HL-60 (cell line): ENCODE data around the gene ZNF436.

ENCODE experiments used
- POLR2AphosphoS5 ChIP-seq: IDR thresholded peaks from 2 replicates; pipeline ENCODE4 v1.6.1; 2012; ENCODE audit warnings: low read depth
- SPI1 ChIP-seq: IDR thresholded peaks from 2 replicates; pipeline ENCODE4 v1.6.1; 2012; ENCODE audit warnings: low read depth, mild to moderate bottlenecking, borderline replicate concordance
- TF ChIP-seq, protein P1 (sequence below): IDR thresholded peaks from one replicate; pipeline ENCODE4 v1.5.1; 2011; ENCODE audit warnings: low read length, control low read depth, inconsistent platforms; ENCODE audit not compliant: insufficient read depth

GRCh38 chr1:23407016-23407630 is 37.5 kb upstream of the ZNF436 start:
- TF ChIP-seq, protein P1, sequence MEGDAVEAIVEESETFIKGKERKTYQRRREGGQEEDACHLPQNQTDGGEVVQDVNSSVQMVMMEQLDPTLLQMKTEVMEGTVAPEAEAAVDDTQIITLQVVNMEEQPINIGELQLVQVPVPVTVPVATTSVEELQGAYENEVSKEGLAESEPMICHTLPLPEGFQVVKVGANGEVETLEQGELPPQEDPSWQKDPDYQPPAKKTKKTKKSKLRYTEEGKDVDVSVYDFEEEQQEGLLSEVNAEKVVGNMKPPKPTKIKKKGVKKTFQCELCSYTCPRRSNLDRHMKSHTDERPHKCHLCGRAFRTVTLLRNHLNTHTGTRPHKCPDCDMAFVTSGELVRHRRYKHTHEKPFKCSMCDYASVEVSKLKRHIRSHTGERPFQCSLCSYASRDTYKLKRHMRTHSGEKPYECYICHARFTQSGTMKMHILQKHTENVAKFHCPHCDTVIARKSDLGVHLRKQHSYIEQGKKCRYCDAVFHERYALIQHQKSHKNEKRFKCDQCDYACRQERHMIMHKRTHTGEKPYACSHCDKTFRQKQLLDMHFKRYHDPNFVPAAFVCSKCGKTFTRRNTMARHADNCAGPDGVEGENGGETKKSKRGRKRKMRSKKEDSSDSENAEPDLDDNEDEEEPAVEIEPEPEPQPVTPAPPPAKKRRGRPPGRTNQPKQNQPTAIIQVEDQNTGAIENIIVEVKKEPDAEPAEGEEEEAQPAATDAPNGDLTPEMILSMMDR: no peak
- TF ChIP-seq POLR2AphosphoS5 (no peak), SPI1 (no peak)
